Epithelial cell of prostate (primary cell): ENCODE results near the gene GFRA3.
"Not testable (repeated sequence)": the region's sequence is repeated elsewhere in the genome, so short reads cannot be mapped to it uniquely, and the experiment has no call there.

Experiments
- DNase-seq: peaks from one replicate; pipeline ENCODE4 v3.0.0-alpha.2; 2011; ENCODE audit warnings: low read depth, low spot score
- H3K27ac ChIP-seq: fragments of 450-650 bp; 2 replicates; pipeline ENCODE4 v1.5.1; 2017; ENCODE audit warnings: mild to moderate bottlenecking

GFRA3 gene, protein sequence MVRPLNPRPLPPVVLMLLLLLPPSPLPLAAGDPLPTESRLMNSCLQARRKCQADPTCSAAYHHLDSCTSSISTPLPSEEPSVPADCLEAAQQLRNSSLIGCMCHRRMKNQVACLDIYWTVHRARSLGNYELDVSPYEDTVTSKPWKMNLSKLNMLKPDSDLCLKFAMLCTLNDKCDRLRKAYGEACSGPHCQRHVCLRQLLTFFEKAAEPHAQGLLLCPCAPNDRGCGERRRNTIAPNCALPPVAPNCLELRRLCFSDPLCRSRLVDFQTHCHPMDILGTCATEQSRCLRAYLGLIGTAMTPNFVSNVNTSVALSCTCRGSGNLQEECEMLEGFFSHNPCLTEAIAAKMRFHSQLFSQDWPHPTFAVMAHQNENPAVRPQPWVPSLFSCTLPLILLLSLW

DNA sequence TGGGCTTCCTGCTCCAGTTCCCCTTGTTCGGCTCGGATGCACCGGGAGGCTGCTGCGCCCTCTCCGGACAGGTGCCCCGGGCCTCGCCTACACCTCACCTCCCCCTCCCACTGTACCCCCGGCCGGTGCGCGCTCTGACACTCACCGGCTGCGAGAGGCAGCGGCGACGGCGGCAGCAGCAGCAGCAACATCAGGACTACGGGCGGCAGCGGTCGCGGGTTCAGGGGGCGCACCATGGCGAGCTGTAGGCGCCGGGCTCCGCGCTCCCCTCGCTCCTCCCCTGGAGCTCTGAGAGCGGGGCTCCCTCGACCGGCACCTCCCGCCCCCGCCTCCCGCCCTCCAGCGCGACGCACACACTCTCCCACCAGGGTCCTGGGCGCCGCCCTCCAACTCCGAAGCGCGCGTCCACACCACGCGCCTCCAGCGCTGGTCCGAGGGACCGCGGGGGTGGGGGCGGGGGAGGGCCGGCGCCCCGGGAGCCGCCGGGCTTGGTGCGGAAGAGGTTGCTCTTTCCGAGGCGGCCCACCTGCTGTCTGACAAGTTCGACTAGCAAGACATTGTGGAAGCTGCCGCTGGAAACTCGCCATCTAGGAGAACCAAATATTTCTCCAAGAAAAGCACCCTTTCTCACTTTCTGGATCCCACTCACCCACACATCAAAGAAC, at the start of gene GFRA3:
TSS of gene GFRA3 (minus strand) at position 433 of the 665 bp plus-strand sequence. CDS start at position 236, 197 bp downstream.
- no peak for DNase-seq
- H3K27ac ChIP-seq: no peak within 1 kb of the TSS

DNA sequence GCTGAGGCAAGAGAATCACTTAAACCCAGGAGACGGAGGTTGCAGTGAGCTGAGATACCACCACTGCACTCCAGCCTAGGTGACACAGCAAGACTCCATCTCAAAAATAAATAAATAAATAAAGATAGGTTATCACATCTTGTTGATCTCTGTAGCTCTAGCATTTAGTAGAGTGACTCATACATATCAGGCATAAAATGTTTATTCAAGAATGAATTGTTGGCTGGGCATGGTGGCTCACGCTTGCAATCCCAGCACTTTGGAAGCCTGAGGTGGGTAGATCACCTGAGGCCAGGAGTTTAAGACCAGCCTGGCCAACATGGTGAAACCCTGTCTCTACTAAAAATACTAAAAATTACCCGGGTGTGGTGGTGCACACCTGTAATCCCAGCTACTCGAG, 43.8 kb upstream of the GFRA3 start:
- not testable (repeated sequence) for H3K27ac ChIP-seq, DNase-seq

DNA sequence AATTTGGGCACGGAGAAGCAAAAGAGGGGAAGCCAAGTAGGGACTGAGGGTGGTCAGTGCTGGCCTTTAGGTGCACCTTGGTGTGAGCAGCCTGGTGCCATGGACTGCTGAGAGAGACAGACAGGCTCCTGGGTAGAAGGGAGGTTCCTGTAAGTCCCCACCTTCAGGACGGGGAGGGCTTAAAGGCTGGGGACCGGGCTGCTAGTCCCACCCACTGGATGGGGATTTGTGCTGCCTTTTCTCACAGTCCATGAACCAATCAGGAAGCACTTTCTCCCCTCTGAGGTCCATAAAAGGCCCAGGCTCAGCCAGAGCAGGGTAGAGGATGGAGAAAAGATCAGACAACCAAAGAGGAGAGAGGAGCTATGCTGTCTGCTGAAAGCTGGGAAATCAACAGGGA, 41.9 kb upstream of the GFRA3 start:
- no peak overlapping the region for H3K27ac ChIP-seq
- no peak for DNase-seq

DNA sequence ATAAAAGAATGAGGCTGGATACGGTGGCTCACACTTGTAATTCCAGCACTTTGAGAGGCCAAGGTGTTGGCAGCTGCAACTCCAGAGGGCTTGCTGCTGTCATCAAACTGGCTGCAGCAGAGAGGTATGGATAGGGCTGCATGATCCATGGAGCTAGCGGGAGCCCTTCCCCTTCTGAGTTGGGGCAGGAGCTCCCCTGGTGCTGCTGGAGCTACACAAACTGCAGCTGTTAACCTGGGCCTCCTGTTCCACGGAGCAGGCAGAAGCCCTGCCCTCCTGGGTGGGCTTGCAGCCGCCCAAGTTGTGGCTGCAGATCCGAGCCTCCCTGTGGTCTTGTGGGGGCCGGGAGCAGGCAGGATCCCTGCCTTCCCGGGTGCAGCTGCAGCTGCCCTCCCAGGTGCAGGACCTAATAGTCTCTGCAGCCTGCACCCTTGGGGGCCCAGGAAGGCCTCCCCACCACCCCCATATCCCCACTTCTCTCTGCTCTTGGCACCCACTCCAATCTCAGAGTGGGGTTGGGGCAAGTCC, 41.4 kb upstream of the GFRA3 start:
- DNase-seq: no peak
- no peak overlapping the region for H3K27ac ChIP-seq

DNA sequence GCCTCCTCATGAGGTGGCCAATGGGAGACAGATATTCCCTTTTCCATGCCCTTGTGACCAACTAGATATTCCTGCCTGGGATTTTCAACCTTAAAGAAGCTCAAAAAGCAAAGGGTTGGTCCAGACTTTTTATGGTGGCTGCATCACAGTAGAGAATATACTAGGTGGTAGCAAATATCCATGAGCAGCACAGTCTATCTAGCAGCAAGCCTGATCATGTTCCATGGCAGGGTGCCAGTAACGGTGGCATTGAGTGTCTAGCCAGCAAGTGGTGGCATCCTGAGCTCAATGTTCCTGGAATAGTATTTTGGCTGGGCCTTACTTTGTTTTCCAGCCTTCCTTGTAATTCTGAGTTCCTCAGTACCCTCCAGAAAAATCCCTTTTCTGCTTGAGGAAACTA, 31.4 kb upstream of the GFRA3 start:
- H3K27ac ChIP-seq: no peak overlapping the region
- DNase-seq: no peak

DNA sequence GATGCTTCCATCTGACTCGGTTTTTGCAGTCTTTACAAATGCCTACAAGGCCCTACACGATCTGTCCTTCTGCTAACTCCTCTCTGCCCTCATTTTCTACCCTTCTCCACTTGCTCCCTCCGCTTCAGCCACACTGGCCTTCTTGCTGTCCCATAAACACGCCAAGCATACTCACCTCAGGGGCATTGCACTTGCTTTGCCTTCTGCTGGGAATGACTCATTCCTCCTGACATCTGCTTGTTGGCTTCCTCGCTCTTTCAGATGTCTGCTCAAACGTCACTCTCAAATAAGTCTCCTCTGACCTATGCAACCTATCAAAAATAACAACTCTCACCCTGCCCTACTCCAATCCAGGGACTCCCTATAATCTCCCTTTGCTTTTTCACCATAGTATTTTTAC, 29.0 kb upstream of the GFRA3 start:
- no peak overlapping the region for H3K27ac ChIP-seq
- DNase-seq: no peak

DNA sequence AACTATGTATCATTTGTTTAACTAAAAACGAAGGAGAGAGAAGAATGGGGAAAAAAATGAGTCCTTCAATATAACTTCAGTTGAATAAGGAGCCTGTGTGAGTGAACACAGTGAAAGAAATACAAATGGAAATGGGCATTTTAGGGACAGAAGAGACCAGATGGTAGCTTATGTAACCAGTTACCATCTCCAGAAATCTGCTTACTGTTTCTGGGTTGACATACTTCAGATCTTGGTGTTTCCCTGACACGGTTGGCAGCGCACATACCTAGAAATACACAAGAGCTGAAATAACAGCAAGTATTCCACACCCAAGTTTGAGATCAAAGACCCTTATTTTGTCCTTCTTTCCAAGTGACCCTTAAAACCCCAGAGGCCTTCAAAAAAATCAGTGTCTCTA, 14.9 kb upstream of the GFRA3 start:
- H3K27ac ChIP-seq: no peak overlapping the region
- no peak for DNase-seq

DNA sequence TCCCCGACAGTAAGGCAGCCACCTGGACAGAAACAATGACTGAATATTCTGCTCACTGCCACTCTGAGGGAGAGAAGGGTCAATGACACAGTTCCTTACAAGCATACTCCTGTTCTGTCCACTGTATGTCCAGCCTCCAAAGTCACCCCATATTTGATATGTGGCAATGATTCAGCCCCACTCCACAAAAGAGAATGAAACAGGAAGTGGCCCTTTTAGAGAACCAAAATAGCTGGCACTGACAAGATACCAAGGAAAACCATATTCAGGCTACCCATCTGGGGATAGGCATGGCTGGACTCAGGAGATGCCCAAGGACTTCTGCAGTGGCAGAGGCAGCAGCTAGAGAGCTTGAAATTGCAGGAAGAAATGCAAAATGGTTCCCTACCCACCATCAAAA, 12.8 kb upstream of the GFRA3 start:
- DNase-seq: no peak
- no peak overlapping the region for H3K27ac ChIP-seq

DNA sequence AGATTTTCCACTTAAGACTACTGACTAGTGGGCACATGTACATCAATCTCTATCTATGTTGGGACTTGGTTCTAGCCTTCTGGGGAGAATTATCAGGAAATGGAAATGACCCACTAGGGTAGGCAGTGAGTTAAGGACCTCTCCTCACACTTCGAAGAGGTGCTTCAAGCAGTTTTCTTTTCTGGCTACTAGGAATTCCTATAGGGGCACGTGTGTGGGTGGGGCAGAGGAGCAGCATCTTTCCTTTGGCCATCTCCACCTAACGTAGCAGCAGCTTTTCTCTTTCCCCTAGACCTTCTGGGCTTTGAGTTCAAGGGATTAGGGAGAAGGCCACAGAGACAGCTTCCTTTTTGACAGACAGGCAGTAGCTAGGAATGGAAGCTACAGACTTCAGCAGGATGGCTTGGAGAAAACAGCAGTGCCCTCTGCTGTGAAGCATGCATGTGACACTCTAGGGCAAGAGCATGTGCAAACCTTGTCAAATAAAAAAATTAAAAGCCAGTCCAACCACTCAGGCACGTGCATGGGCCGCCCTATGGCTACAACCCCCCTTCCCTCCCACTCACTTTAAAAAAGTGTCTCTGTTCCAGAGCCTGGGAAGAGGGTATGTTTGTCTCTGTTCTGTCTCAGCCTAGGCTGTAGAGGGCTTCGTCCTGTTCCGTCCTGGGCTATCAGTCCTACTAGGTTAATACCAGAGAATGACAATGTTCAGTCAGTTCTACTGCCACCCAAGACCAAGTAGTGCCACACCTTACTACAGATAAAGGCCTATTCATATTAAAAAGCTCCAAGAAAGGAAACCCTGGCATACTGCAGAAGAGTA, 8.7 kb upstream of the GFRA3 start:
- DNase-seq: no peak
- no peak overlapping the region for H3K27ac ChIP-seq

DNA sequence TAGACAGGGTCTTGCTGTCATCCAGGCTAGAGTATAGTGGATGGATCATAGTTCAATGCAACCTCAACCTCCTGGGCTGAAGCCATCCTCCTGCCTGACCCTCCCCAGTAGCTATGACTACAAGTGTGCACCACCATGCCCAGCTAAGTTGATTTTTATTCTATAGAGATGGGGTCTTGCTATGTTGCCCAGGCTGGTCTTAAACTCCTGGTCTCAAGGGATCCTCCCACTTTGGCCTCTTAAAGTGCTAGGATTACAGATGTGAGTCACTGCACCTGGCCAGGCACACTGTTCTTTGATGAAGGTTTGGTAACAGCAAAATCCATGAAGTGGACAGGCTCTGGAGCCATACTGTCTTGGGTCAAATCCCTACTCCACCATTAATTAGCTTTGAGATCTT, 6.5 kb upstream of the GFRA3 start:
- DNase-seq: no peak
- no peak overlapping the region for H3K27ac ChIP-seq

DNA sequence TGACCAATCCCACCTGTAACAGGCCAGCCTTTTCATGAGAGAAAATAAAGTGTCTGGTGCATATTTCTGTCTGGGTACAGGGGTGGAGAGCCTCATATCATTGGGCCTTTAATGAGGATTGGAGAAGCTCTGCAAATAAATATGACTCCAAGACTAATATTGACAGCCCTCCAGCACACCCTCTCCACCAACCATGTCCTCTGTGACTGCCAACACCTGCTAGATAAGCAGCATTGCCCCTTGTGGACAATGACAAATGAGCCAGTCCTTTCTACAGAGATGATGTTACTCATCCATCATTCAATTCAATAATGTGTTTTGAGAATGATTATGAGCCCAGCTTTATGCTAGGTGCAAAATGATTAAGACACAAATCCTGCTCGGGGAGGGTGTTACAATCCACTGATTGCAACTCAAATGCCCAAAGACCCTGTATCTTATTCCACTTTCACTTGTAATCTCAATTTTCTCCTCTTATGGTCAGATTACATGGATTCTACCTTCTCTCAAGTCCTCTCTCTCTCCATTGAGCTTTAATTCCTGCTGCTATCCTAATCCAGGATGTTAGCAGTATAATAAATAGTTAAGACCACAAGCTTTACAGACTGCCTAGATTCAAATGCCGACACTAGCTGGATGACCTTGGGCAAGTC, 2.1 kb upstream of the GFRA3 start:
- H3K27ac ChIP-seq: no peak overlapping the region
- DNase-seq: no peak

DNA sequence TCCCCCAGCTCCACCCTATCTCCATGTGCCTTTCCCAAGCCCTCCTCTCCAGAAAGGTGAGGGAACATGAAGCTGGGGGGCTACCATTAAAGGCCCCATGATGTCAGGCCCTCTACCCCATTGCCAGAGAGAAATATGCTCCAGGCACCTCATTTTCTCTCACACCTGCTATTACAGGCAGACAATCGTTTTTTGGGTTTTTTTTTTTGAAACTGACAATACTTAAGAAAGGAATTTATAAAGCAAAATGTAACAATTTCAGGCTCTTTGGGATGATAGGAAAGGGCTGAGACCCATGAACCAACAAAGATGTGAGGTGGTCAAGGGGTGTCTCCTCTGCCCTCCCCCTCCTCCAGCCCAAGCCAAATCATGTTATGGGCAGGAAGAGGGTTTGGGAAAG, 1.5 kb upstream of the GFRA3 start:
- H3K27ac ChIP-seq: no peak overlapping the region
- no peak for DNase-seq

DNA sequence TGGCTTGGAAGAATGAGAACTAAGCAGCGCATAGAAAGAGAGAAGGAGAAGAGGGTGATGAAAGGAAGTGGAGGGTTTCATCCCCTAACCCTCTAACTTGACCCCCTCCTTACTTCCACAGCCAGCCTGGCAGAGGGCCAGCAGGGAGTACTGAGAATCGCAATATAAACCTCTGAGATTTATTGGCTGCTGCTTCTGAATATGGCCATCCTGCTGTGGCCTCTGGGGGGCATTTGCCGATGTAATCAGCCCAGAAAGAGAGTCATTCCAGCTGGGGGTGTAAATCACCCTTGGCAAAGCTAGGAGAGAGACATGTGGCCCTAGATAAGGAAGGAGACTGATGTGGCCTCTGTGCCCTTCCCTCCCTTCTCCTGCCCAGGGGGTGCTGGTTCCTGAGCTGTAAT, 960 bp upstream of the GFRA3 start:
- H3K27ac ChIP-seq: no peak overlapping the region
- DNase-seq: no peak

DNA sequence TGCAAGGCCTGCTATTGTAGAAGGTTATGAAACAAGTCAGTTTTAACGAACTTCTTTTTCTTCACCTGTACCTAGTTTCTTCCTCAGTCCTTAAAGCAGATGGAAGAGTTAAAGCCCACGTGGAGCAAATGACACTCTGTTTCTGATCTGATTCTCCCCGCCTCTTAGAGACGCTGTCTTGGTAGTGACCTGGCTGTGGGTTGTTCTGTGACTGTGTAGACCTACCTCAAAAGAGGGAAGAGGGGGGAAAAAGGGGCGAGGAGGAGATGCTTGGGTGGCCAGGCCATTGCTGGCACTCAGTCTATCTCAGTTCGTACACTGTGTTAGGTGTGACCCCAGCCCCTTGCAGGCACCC, 610 bp downstream of the GFRA3 start:
- no peak overlapping the region for H3K27ac ChIP-seq
- DNase-seq: no peak

DNA sequence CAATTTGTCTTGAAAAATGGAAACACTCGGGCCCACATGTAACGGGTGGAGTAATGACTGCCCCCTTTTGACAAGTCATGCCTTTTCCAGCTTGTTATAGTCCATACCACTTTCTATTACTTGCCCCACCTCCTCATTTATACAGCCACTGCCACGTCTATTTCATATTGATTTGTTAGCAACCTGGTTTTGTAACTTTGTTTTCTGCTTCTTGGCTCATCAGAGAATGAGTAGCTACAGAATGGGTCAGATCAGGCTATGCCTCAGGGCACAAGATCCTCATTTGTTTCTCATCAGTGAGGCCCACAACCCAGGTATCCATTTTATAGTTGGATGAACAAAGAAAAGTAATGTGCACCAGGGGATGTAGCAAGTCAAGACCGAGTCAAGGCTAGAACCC, 1.7 kb downstream of the GFRA3 start:
- H3K27ac ChIP-seq: no peak overlapping the region
- no peak for DNase-seq

DNA sequence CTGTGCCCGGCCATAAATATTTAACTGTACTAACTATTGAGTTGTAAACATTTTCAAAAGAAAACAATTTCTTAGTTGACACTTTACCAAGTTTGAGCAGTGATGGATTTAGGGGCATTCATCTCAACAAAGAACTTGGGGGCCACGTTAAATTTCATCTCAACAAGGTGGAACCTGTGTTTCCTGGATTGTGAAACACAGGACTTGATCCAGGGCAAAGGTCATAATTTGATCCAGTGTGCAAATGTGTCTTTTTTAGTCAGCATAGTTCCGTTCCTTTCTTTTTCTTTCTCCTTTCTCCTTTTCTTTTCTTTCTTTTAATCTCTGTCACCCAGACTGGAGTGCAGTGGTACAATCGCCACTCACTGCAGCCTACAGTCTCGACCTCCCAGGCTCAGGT, 3.1 kb downstream of the GFRA3 start:
- DNase-seq: no peak
- H3K27ac ChIP-seq: no peak overlapping the region

DNA sequence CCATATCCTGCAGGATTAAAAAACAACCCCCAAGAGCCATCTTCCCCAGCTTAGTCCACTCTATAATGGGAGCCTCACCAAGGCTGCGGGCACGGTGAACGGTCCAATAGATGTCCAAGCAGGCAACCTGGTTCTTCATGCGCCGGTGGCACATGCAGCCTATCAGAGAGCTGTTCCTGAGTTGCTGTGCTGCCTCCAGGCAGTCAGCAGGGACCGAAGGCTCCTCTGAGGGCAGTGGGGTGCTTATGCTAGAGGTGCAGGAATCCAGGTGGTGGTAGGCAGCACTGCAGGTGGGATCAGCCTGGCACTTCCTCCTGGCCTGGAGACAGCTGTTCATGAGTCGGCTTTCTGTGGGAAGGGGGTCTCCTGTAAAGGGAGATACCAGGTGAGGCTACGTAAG, 10.2 kb downstream of the GFRA3 start:
- DNase-seq: no peak
- H3K27ac ChIP-seq: no peak overlapping the region

DNA sequence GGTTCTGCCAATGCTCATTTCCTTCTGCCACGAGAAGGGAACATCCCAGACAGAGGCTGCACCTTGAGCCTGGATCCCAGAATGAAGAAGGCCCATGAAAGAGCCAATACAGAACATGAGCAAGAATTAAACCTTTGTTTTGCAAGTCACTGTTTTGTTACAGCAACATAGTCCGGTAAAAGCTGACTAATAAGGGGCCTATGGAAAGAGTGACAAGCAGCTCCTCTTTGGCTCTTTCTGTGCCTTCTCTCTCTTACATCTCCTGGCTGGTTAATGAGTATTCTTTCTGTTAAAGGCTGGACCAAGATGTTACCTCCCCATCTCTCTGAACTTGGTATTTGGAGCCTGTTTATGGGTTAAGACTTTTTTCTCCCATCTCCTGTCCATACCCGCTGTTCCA, 10.8 kb downstream of the GFRA3 start:
- no peak for DNase-seq
- no peak overlapping the region for H3K27ac ChIP-seq

DNA sequence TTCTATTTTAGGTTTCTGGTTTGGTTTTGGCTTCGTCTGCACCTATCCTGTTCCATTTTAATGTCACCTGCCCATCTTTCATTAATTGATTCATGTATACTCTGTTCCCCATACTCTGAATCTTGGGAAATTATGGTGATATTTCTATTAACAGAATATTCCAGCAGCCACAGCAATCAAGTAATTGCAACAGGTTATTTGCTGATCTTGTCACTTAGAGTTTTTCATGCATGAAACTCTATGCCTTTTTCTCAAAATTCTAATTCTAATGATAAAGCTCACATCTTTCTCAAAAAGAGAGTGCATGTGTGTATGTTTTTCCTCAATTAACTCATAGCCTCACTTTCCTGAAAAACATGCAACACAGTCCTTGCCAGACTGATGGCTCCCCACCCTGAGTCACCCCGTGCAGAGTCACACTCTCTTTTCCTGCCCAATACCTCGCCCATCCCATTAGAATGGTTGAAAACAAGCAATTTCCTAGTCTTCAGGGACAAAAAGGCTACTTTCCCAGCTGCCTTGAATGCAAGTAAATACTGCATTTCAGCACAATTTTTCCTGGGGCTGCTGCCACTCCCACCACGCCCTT, 15.6 kb downstream of the GFRA3 start:
- DNase-seq: no peak
- H3K27ac ChIP-seq: no peak overlapping the region

DNA sequence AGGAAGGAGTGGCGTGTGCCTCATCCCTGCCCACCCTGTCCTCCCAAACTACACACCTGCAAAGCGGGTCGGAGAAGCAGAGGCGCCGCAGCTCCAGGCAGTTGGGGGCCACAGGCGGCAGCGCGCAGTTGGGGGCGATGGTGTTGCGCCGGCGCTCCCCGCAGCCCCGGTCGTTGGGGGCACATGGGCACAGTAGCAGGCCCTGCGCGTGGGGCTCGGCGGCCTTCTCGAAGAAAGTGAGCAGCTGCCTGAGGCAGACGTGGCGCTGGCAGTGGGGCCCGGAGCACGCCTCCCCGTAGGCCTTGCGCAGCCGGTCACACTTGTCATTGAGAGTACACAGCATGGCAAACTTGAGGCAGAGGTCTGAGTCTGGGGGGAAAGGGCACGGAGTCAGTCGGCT, 16.8 kb downstream of the GFRA3 start:
- no peak overlapping the region for H3K27ac ChIP-seq
- no peak for DNase-seq
